Measurements from ENCODE around the gene EFCAB6. TPM values are rescaled to one million over a fixed set of nuclear protein-coding genes. Genes with fewer than 3 reads are reported as not detected.

EFCAB6 gene
- total RNA-seq, 1 donor from 2014 or later = 7.0 TPM

DNA sequence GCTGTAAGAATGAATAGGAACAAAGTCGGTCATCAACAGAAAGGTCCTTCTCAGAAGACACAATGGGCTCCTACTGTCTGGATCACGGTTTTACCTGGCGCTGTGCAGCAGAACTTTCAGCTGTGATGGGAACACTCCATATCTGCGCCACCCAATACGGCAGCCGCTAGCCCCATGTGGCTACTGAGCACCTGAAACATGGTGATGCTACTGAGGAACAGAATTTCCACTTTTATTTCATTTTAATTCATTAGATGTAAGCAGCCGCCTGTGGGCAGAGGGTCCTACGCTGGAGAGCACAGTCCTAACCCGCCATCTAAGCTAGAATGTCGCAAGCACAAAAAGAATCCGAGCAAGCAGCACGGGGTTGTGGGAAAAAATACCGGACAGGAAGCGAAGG lies 47.5 kb upstream of the EFCAB6 start:
- H3K4me3 Mint-ChIP-seq (ENCODE audit: low read depth) = no peak overlapping the region

DNA sequence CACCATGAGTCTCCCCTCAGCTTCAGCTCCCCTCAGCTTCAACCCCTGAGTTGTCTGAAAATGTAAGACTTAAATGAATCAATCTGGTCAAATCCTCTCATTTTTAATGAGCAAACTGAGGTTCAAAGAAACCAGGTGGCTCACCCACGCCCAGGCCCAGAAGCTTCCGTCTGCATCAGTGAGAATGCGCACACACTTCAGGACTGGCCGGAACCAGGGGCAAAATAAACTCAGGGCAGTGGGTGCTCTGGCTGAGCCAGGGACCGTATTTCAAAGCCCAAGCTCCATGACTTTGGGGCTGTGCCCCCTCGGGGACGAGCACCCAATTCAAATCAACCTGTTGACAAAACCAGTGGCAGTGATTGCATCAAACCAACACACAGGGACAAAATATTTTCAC lies 47.1 kb upstream of the EFCAB6 start:
- Mint-ChIP-seq H3K4me1 (ENCODE audit: low read depth) (no peaks in the 10 kb centered on the region), H3K9me3 (ENCODE audit: low read depth) (peaks cover 8% of the 10 kb centered on the region), H3K36me3 (ENCODE audit: insufficient read depth) (peaks cover 2% of the 10 kb centered on the region), H3K27me3 (peaks cover 22% of the 10 kb centered on the region), H3K4me3 (ENCODE audit: low read depth) (no peak overlapping the region), H3K27ac (no peak overlapping the region)
- TF ChIP-seq, protein P1, sequence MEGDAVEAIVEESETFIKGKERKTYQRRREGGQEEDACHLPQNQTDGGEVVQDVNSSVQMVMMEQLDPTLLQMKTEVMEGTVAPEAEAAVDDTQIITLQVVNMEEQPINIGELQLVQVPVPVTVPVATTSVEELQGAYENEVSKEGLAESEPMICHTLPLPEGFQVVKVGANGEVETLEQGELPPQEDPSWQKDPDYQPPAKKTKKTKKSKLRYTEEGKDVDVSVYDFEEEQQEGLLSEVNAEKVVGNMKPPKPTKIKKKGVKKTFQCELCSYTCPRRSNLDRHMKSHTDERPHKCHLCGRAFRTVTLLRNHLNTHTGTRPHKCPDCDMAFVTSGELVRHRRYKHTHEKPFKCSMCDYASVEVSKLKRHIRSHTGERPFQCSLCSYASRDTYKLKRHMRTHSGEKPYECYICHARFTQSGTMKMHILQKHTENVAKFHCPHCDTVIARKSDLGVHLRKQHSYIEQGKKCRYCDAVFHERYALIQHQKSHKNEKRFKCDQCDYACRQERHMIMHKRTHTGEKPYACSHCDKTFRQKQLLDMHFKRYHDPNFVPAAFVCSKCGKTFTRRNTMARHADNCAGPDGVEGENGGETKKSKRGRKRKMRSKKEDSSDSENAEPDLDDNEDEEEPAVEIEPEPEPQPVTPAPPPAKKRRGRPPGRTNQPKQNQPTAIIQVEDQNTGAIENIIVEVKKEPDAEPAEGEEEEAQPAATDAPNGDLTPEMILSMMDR (IDR thresholded peaks at IDR 0.05; ENCODE audit: unreplicated experiment) = no peak
- DNase-seq (ENCODE audit: low spot score, unreplicated experiment) = no peak

More for the DNA sequence above, 47.5 kb upstream of the EFCAB6 start:
- H3K27ac Mint-ChIP-seq = no peak overlapping the region
- H3K4me1 Mint-ChIP-seq (ENCODE audit: low read depth) = no peaks in the 10 kb centered on the region
- no peak for DNase-seq (ENCODE audit: low spot score, unreplicated experiment)
- peaks cover 8% of the 10 kb centered on the region for H3K9me3 Mint-ChIP-seq (ENCODE audit: low read depth)
- TF ChIP-seq, protein P1 (IDR thresholded peaks at IDR 0.05; ENCODE audit: unreplicated experiment) = no peak
- peaks cover 27% of the 10 kb centered on the region for H3K27me3 Mint-ChIP-seq
- H3K36me3 Mint-ChIP-seq (ENCODE audit: insufficient read depth) = peaks cover 2% of the 10 kb centered on the region

DNA sequence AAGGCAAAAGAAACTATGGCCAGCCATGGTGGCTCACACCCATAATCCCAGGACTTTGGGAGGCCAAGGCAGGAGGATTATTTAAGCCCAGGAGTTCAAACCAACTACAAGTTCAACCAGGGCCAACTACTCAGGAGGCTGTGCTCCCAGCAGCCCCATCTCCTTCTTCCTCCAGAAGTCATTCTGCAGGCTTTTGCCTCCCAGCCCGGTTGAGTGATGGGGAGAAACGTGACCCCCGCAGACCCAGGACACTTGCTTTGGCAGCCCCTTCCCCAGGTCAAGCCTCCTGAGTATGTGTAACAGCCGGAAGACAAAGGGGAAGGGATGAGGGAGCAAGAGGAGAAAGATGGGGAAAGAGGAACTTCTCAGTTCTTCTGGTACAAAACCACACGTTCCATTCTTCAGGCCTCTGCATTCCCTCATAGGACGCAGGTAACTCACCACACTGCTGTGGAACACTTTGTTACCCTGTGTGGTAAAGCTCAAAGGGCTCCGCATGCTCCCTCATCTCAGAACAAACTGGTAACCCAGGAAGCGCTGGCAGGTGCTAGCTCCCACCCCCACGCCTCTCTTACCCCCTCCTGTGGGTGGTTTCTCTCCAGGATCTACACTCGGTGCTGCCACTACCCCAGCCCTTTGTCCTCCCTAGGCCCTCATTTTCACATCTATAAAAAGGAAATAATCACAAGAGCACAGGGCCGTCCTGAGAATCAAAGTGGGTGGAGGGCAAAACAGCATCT lies 46.2 kb upstream of the EFCAB6 start:
- Mint-ChIP-seq H3K4me1 (ENCODE audit: low read depth) (no peaks in the 10 kb centered on the region), H3K36me3 (ENCODE audit: insufficient read depth) (peaks cover 2% of the 10 kb centered on the region), H3K4me3 (ENCODE audit: low read depth) (no peak overlapping the region), H3K27ac (no peak overlapping the region), H3K27me3 (peaks cover 14% of the 10 kb centered on the region), H3K9me3 (ENCODE audit: low read depth) (peaks cover 8% of the 10 kb centered on the region)
- DNase-seq (ENCODE audit: low spot score, unreplicated experiment) = no peak
- TF ChIP-seq, protein P1 (IDR thresholded peaks at IDR 0.05; ENCODE audit: unreplicated experiment) = no peak

DNA sequence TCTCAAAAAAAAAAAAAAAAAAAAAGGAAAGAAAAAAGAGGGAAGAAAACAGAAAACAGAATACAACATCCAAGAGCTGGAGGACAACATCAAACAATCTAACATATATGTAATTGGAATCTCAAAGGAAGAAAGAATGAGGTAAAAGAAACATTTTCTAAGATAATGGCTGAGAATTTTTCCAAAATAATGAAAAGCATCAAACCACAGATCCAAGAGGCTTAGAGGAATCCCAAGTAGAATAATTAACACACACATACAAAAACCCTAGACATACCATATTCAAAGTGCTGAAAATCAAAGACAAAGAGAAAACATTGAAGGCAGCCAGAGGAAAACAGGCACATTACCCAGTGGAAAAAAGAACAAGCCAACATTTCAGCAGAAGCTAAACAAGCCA lies 45.3 kb upstream of the EFCAB6 start:
- H3K4me1 Mint-ChIP-seq (ENCODE audit: low read depth) = no peaks in the 10 kb centered on the region
- H3K27me3 Mint-ChIP-seq = peaks cover 8% of the 10 kb centered on the region
- no peak overlapping the region for H3K4me3 Mint-ChIP-seq (ENCODE audit: low read depth)
- peaks cover 8% of the 10 kb centered on the region for H3K9me3 Mint-ChIP-seq (ENCODE audit: low read depth)
- DNase-seq (ENCODE audit: low spot score, unreplicated experiment) = no peak
- H3K36me3 Mint-ChIP-seq (ENCODE audit: insufficient read depth) = peaks cover 2% of the 10 kb centered on the region
- H3K27ac Mint-ChIP-seq = no peak overlapping the region
- TF ChIP-seq, protein P1 (IDR thresholded peaks at IDR 0.05; ENCODE audit: unreplicated experiment) = no peak

DNA sequence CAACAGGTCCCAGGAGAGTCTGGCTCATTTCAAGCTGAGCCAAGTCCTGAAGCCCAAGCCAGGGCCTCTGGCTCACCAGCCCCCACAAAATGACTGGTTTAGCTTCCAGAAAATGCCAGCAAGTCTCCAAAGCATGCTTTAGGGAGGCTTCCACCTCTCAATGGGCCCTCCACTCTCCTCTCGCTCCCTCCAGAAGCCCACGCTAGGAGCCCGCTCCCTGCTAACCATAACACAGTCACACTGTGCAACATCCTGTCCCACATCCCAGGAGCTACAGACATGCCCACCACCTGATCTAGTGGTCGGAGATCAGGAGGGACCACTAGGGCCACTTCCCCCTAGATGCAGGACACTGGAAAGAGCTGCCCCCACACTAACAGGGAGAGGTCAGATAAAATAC lies 43.3 kb upstream of the EFCAB6 start:
- Mint-ChIP-seq H3K4me3 (ENCODE audit: low read depth) (no peak overlapping the region), H3K27ac (peak overlapping the region; percentile 38), H3K36me3 (ENCODE audit: insufficient read depth) (peaks cover 2% of the 10 kb centered on the region), H3K27me3 (no peaks in the 10 kb centered on the region), H3K4me1 (ENCODE audit: low read depth) (no peaks in the 10 kb centered on the region), H3K9me3 (ENCODE audit: low read depth) (peaks cover 8% of the 10 kb centered on the region)
- TF ChIP-seq, protein P1 (IDR thresholded peaks at IDR 0.05; ENCODE audit: unreplicated experiment) = no peak
- no peak for DNase-seq (ENCODE audit: low spot score, unreplicated experiment)
